Measurements from ENCODE around the gene RNF141.

GRCh38 chr11:10541561-10541930, 559 bp upstream of the RNF141 start:
- TF ChIP-seq CTCF (IDR thresholded peaks at IDR 0.05; ENCODE audit: extremely low read depth in 1 of 2, insufficient read depth in 1 of 2, low read depth in 1 of 2, low read length in 2 of 2) (no peak), EZH2 (IDR thresholded peaks at IDR 0.05; ENCODE audit: borderline replicate concordance, low read depth, low read length, severe bottlenecking) (no peak), POLR2AphosphoS5 (IDR thresholded peaks at IDR 0.05; ENCODE audit: insufficient read depth, low read depth, low read length) (no peak), MAX (IDR thresholded peaks at IDR 0.05; ENCODE audit: insufficient read depth, insufficient read length) (no peak), MYC (IDR thresholded peaks at IDR 0.05; ENCODE audit: low read depth, low read length) (no peak), POLR2A (IDR thresholded peaks at IDR 0.05; ENCODE audit: low read depth, low read length) (no peak)
